ENCODE measurements around the gene SSH2. TPM values are rescaled to one million over a fixed set of nuclear protein-coding genes. Genes with fewer than 3 reads are reported as not detected.

Gene SSH2
- total and polyA plus RNA-seq, 9 of the 15 experiments (the other 6 are each of a cell fraction or from before 2014, with no cell fraction given) = 3.9 to 16.1 (median 10.2) TPM

DNA sequence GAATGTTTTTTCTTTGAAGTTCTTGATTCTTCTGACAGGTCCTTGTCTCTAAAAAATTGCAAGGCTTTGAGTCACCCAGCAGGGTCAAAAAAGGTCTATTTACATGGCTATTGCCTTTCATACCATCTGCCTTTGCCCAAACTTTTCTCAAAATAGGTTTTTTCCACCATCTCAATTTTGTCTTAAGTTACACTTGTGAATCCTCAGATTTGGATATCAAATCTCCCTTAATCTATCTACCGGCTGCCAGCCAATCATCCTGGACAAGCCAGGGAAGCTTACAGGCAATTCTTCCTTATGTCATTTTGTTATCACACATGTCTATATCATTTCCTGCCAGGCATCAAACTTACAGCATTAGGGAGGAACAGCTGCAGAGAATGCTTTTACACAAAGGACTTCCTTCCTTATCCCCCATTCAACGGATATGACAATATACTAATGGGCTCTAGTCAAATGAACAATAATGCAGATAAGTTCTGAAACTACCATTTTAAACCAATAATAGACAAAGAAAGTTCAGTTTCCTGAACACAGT, 203.2 kb downstream of the SSH2 start (continued):
- TF ChIP-seq, protein P1, sequence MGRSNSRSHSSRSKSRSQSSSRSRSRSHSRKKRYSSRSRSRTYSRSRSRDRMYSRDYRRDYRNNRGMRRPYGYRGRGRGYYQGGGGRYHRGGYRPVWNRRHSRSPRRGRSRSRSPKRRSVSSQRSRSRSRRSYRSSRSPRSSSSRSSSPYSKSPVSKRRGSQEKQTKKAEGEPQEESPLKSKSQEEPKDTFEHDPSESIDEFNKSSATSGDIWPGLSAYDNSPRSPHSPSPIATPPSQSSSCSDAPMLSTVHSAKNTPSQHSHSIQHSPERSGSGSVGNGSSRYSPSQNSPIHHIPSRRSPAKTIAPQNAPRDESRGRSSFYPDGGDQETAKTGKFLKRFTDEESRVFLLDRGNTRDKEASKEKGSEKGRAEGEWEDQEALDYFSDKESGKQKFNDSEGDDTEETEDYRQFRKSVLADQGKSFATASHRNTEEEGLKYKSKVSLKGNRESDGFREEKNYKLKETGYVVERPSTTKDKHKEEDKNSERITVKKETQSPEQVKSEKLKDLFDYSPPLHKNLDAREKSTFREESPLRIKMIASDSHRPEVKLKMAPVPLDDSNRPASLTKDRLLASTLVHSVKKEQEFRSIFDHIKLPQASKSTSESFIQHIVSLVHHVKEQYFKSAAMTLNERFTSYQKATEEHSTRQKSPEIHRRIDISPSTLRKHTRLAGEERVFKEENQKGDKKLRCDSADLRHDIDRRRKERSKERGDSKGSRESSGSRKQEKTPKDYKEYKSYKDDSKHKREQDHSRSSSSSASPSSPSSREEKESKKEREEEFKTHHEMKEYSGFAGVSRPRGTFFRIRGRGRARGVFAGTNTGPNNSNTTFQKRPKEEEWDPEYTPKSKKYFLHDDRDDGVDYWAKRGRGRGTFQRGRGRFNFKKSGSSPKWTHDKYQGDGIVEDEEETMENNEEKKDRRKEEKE (IDR thresholded peaks at IDR 0.05; ENCODE audit: borderline replicate concordance in 1 of 2, control insufficient read depth in 1 of 2, low read depth in 2 of 2, low read length in 1 of 2) = no peak
- TF ChIP-seq NR2C1 (IDR thresholded peaks at IDR 0.05) (no peak), NR2C1 (tag; IDR thresholded peaks at IDR 0.05) (no peak), MCM2 (IDR thresholded peaks at IDR 0.05; ENCODE audit: low read depth) (no peak), FOSL1 (tag; conservative IDR thresholded peaks at IDR 0.05) (peak; percentile 66), KAT2B (IDR thresholded peaks at IDR 0.05; ENCODE audit: low read depth, low read length) (no peak), VEZF1 (CRISPR knock-in tag; IDR thresholded peaks at IDR 0.05) (peak; percentile 35; the same call in 1 of the 2 replicates), DNMT1 (IDR thresholded peaks at IDR 0.05) (no peak), HMGN3 (IDR thresholded peaks at IDR 0.05; ENCODE audit: borderline replicate concordance, extremely low read depth, insufficient read length, low read depth, low read length) (no peak), ZNF511 (CRISPR knock-in tag; IDR thresholded peaks at IDR 0.05) (no peak), ZNF23 (CRISPR knock-in tag; IDR thresholded peaks at IDR 0.05) (no peak), FOXO4 (CRISPR knock-in tag; IDR thresholded peaks at IDR 0.05) (no peak), ZKSCAN8 (CRISPR knock-in tag; IDR thresholded peaks at IDR 0.05) (no peak; the same call in 1 of the 2 replicates), ZNF232 (CRISPR knock-in tag; IDR thresholded peaks at IDR 0.05) (no peak), JUNB (CRISPR knock-in tag; conservative IDR thresholded peaks at IDR 0.05) (no peak), NFRKB (IDR thresholded peaks at IDR 0.05; ENCODE audit: low read depth) (no peak)
- TF ChIP-seq, protein P2, sequence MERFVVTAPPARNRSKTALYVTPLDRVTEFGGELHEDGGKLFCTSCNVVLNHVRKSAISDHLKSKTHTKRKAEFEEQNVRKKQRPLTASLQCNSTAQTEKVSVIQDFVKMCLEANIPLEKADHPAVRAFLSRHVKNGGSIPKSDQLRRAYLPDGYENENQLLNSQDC (CRISPR knock-in tag; IDR thresholded peaks at IDR 0.05) = no peak
- TF ChIP-seq, protein P3, sequence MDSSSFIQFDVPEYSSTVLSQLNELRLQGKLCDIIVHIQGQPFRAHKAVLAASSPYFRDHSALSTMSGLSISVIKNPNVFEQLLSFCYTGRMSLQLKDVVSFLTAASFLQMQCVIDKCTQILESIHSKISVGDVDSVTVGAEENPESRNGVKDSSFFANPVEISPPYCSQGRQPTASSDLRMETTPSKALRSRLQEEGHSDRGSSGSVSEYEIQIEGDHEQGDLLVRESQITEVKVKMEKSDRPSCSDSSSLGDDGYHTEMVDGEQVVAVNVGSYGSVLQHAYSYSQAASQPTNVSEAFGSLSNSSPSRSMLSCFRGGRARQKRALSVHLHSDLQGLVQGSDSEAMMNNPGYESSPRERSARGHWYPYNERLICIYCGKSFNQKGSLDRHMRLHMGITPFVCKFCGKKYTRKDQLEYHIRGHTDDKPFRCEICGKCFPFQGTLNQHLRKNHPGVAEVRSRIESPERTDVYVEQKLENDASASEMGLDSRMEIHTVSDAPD (CRISPR knock-in tag; IDR thresholded peaks at IDR 0.05) = no peak
- TF ChIP-seq, protein P4, sequence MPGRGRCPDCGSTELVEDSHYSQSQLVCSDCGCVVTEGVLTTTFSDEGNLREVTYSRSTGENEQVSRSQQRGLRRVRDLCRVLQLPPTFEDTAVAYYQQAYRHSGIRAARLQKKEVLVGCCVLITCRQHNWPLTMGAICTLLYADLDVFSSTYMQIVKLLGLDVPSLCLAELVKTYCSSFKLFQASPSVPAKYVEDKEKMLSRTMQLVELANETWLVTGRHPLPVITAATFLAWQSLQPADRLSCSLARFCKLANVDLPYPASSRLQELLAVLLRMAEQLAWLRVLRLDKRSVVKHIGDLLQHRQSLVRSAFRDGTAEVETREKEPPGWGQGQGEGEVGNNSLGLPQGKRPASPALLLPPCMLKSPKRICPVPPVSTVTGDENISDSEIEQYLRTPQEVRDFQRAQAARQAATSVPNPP (IDR thresholded peaks at IDR 0.05; ENCODE audit: borderline replicate concordance, insufficient read depth, insufficient read length) = no peak
